Measurements from ENCODE around the gene ODAD2. TPM values are rescaled to one million over a fixed set of nuclear protein-coding genes. Genes with fewer than 3 reads are reported as not detected.

The ODAD2 gene
- total RNA-seq (1 to 10 TPM in 1 of 2 donors, under 1 TPM in 1; 0.29 to 2.8 TPM), polyA plus RNA-seq (ENCODE audit: insufficient read length in 6 of 6) (1 to 10 TPM; 3.0 to 9.3 (median 5.5) TPM)
- long read RNA-seq, donor 1, result 0 reads
- long read RNA-seq, donor 2, result 0 reads
- long read RNA-seq, donor 3, result 0 reads
- long read RNA-seq, donor 4, result 0 reads
- long read RNA-seq, donor 5, result 0 reads
- long read RNA-seq, donor 6, partial matches to known transcripts, result 0 of 1 reads
- long read RNA-seq, donor 6, other reads (novel, unspliced or antisense), result 0 of 1 reads
- long read RNA-seq, donor 7, result 0 reads
- long read RNA-seq, donor 8, result 0 reads
- long read RNA-seq, donor 9, result 0 reads
- long read RNA-seq, donor 10, result 0 reads
- long read RNA-seq, donor 11, result 0 reads
- long read RNA-seq, donor 12, result 0 reads

GRCh38 chr10:27998954-27999275, at the start of gene ODAD2:
TSS of gene ODAD2 (minus strand) at chr10:27999079. CDS start at chr10:27995142, 3,937 bp downstream.
- Histone ChIP-seq H3K27ac (no peak within 1 kb of the TSS), H3K27me3 (peaks cover 6 to 40% of the 10 kb centered on the region in 2 donors), H3K36me3 (no peaks in the 10 kb centered on the region), H3K4me1 (peaks cover 0 to 8% of the 10 kb centered on the region in 2 donors), H3K9me3 (no peaks in the 10 kb centered on the region), H3K4me3 (peak within 1 kb of the TSS; percentile 55 to 56)
- TF ChIP-seq CTCF (IDR thresholded peaks at IDR 0.05), result no peak
- ATAC-seq (no peak), DNase-seq (peak in 1 of 4 donors; percentile 1)
- intact Hi-C loops (cut with DNase I), result no loop called here

- no peak for DNase-seq
- H3K9me3 ChIP-seq, result no peaks in the 10 kb centered on the region
- H3K36me3 ChIP-seq, result no peaks in the 10 kb centered on the region
- no peak overlapping the region for H3K27ac ChIP-seq
- TF ChIP-seq CTCF (IDR thresholded peaks at IDR 0.05), result no peak
- H3K27me3 ChIP-seq, result no peaks in the 10 kb centered on the region
- intact Hi-C loops (cut with DNase I), result no loop called here
- H3K4me1 ChIP-seq, result no peaks in the 10 kb centered on the region
- H3K4me3 ChIP-seq, result no peak overlapping the region
- ATAC-seq, result no peak
Measured at GRCh38 chr10:28047061-28047460, 48.2 kb upstream of the ODAD2 start.

- Histone ChIP-seq H3K36me3 (no peaks in the 10 kb centered on the region), H3K4me1 (no peaks in the 10 kb centered on the region), H3K27me3 (no peaks in the 10 kb centered on the region), H3K27ac (no peak overlapping the region), H3K4me3 (no peak overlapping the region), H3K9me3 (no peaks in the 10 kb centered on the region)
- intact Hi-C loops (cut with DNase I), result no loop called here
- ATAC-seq (no peak), DNase-seq (peak in 1 of 4 donors; percentile 4)
- TF ChIP-seq CTCF (IDR thresholded peaks at IDR 0.05), result no peak
Measured at GRCh38 chr10:28046579-28046978, 47.7 kb upstream of the ODAD2 start.

GRCh38 chr10:28043941-28044340, 45.1 kb upstream of the ODAD2 start:
- H3K27ac ChIP-seq, result no peak overlapping the region
- H3K4me1 ChIP-seq, result no peaks in the 10 kb centered on the region
- TF ChIP-seq CTCF (IDR thresholded peaks at IDR 0.05), result no peak
- H3K4me3 ChIP-seq, result no peak overlapping the region
- H3K27me3 ChIP-seq, result no peaks in the 10 kb centered on the region
- H3K9me3 ChIP-seq, result no peaks in the 10 kb centered on the region
- no peaks in the 10 kb centered on the region for H3K36me3 ChIP-seq
- intact Hi-C loops (cut with DNase I), result no loop called here
- DNase-seq (no peak), ATAC-seq (no peak)

- H3K4me1 ChIP-seq, result no peaks in the 10 kb centered on the region
- no peaks in the 10 kb centered on the region for H3K36me3 ChIP-seq
- no peak overlapping the region for H3K27ac ChIP-seq
- DNase-seq (no peak), ATAC-seq (no peak)
- intact Hi-C loops (cut with DNase I), result no loop called here
- H3K27me3 ChIP-seq, result no peaks in the 10 kb centered on the region
- no peak overlapping the region for H3K4me3 ChIP-seq
- H3K9me3 ChIP-seq, result peaks cover 0 to 2% of the 10 kb centered on the region in 2 donors
- TF ChIP-seq CTCF (IDR thresholded peaks at IDR 0.05), result no peak
Measured at GRCh38 chr10:28036587-28036986, 37.7 kb upstream of the ODAD2 start.
